Fibroblast of the aortic adventitia (primary cell): ENCODE results near the gene PHETA1. TPM values are rescaled to one million over a fixed set of nuclear protein-coding genes. Genes with fewer than 3 reads are reported as not detected.
"Not testable (repeated sequence)": the region's sequence is repeated elsewhere in the genome, so short reads cannot be mapped to it uniquely, and the experiment has no call there.

Experiments used
- DNase-seq: peaks from one replicate; pipeline ENCODE4 v3.0.0-alpha.2; 2010; ENCODE audit warnings: low read depth
- H3K4me3 ChIP-seq: 2 replicates; pipeline ENCODE4 v1.5.1; 2011; ENCODE audit warnings: low read depth, mild to moderate bottlenecking, control low read depth, low read length, moderate library complexity
- CTCF ChIP-seq: IDR thresholded peaks from 2 replicates; pipeline ENCODE4 v1.5.1; 2011; ENCODE audit warnings: mild to moderate bottlenecking, low read length, control low read depth, inconsistent platforms; ENCODE audit not compliant: insufficient read depth
- total RNA-seq: library from RNA; depleted of rRNA; stranded (reverse); fragments of >200 nt; gene quantifications from 2 replicates; pipeline ENCODE4 v1.2.3, GENCODE V29; 2012; ENCODE audit warnings: low replicate concordance

The PHETA1 gene
- total RNA-seq, 1 donor, result 7.3 TPM

DNA sequence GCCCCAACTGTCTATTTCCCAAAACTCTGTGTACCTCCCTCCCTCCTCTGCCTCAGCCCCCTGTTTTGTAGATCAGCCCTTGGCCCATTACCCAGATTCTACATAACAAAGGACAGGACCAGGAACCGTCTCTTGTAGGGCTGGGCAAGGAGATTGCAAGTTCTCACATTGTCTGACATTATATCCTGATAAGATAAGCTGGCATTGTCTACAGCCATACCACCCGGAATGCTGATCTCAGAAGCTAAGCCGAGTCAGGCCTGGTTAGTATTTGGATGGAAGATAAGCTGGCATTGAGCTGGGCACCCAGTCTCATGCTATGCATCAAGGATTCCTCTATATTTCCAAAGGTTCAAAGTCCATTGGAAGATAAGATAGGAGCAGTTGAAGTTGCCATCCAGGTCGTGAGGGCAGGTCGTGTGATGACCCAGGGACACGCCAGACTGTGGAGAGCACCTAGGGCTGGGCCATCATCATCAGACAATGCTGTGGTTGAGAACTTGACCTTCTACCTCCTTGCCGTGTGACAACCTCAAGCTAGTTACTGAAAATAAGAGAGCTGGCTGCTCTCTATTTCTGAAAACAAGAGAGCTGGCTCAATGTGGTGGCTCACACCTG is 29.5 kb downstream of the PHETA1 start:
- DNase-seq, result no peak
- no peak overlapping the region for H3K4me3 ChIP-seq
- TF ChIP-seq CTCF, result no peak

GRCh38 chr12:111338096-111338495 is 30.8 kb downstream of the PHETA1 start:
- TF ChIP-seq CTCF, result no peak
- DNase-seq, result no peak
- no peak overlapping the region for H3K4me3 ChIP-seq

- no peak overlapping the region for H3K4me3 ChIP-seq
- TF ChIP-seq CTCF, result no peak
Observed at GRCh38 chr12:111337371-111337770, 31.5 kb downstream of the PHETA1 start.

GRCh38 chr12:111336411-111336810 is 32.5 kb downstream of the PHETA1 start:
- H3K4me3 ChIP-seq, DNase-seq: not testable (repeated sequence)

More at GRCh38 chr12:111337371-111337770, 31.5 kb downstream of the PHETA1 start:
- DNase-seq, result no peak

- no peak for TF ChIP-seq CTCF
- DNase-seq, result no peak
- H3K4me3 ChIP-seq, result no peak overlapping the region
Observed at GRCh38 chr12:111335811-111336210, 33.1 kb downstream of the PHETA1 start.

GRCh38 chr12:111335301-111335700 is 33.6 kb downstream of the PHETA1 start:
- not testable (repeated sequence) for H3K4me3 ChIP-seq, DNase-seq

DNA sequence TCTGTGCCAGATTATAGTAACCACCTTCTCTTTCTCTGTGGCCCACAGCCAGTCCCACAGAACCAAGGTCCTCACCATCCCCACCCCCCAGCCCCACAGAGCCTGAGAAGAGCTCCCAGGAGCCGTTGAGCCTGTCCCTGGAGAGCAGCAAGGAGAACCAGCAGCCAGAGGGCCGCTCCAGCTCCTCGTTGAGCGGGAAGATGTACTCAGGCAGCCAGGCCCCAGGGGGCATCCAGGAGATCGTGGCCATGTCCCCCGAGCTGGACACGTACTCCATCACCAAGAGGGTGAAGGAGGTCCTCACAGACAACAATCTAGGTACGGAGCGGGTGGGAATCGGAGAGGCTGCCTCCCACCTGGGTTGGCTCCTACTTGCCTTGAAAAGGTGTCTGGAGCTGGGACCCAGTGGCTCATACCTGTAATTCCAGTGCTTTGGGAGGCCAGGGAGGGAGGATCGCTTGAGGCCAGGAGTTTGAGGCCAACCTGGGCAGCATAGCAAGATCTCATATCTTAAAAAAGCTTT is 34.4 kb downstream of the PHETA1 start:
- TF ChIP-seq CTCF, result no peak
- DNase-seq, result no peak
- no peak overlapping the region for H3K4me3 ChIP-seq
